Smooth muscle cell (in vitro differentiated cells): ENCODE data around the gene STEAP2. TPM values are rescaled to one million over a fixed set of nuclear protein-coding genes. Genes with fewer than 3 reads are reported as not detected.
A peak's percentile ranks its signal among the peaks of the same experiment; 100 is the strongest.

Experiments
- DNase-seq: peaks from one replicate; lab custom pipeline; 2025; ENCODE audit not compliant: unreplicated experiment; lab: John Stamatoyannopoulos, UW
- H2AFZ ChIP-seq: fragments of 200-600 bp; sonication (generic); 2 replicates; pipeline ENCODE4 v1.6.0; 2016; ENCODE audit warnings: antibody characterized with exemption, low read depth, mild to moderate bottlenecking
- H3F3A ChIP-seq: fragments of 200-600 bp; sonication (generic); 2 replicates; pipeline ENCODE4 v1.6.0; 2017; ENCODE audit warnings: antibody characterized with exemption, low read depth
- H3K27ac ChIP-seq: fragments of 200-600 bp; sonication (generic); 2 replicates; pipeline ENCODE4 v1.5.1; 2016; ENCODE audit warnings: low read depth, mild to moderate bottlenecking
- H3K27me3 ChIP-seq: fragments of 200-600 bp; sonication (generic); 2 replicates; pipeline ENCODE4 v1.6.1; 2016; ENCODE audit warnings: low read depth, mild to moderate bottlenecking
- H3K36me3 ChIP-seq: fragments of 200-600 bp; sonication (generic); 2 replicates; pipeline ENCODE4 v1.5.1; 2016; ENCODE audit warnings: low read depth
- H3K4me1 ChIP-seq: fragments of 200-600 bp; sonication (generic); 2 replicates; pipeline ENCODE4 v1.5.1; 2016; ENCODE audit warnings: low read depth
- H3K4me2 ChIP-seq: fragments of 200-600 bp; sonication (generic); 2 replicates; pipeline ENCODE4 v1.6.0; 2016; ENCODE audit warnings: mild to moderate bottlenecking
- H3K4me3 ChIP-seq: fragments of 200-600 bp; sonication (generic); 2 replicates; pipeline ENCODE4 v1.5.1; 2016; ENCODE audit warnings: mild to moderate bottlenecking
- H3K79me2 ChIP-seq: fragments of 200-600 bp; sonication (generic); 2 replicates; pipeline ENCODE4 v1.6.0; 2016; ENCODE audit warnings: low read depth, mild to moderate bottlenecking
- H3K9ac ChIP-seq: fragments of 200-600 bp; sonication (generic); 2 replicates; pipeline ENCODE4 v1.6.0; 2016; ENCODE audit warnings: low read depth
- H3K9me3 ChIP-seq: fragments of 200-600 bp; sonication (generic); replicated peaks from 2 replicates; pipeline ENCODE4 v1.5.1; 2016; ENCODE audit warnings: low read depth
- H4K20me1 ChIP-seq: fragments of 200-600 bp; sonication (generic); 2 replicates; pipeline ENCODE4 v1.6.0; 2016; ENCODE audit warnings: low read depth
- WGBS: methylation state at CpG from one replicate; pipeline ENCODE4 v1.1.7; 2016; ENCODE audit warnings: low lambda C conversion rate; 5-methylcytosine and 5-hydroxymethylcytosine counted together
- polyA plus RNA-seq: library from polyadenylated mRNA; unstranded; fragments of >200 nt; fragmentation: Nextera tagmentation; extraction: Ambion mirVana; gene quantifications from 2 replicates; pipeline ENCODE4 v1.2.1, GENCODE V29; 2016
- total RNA-seq: library from RNA; depleted of rRNA; stranded (reverse); fragments of >200 nt; gene quantifications from 2 replicates; pipeline ENCODE4 v1.2.3, GENCODE V29; 2014
- TF ChIP-seq, protein P1 (sequence below): fragments of 200-600 bp; sonication (generic); IDR thresholded peaks from 2 replicates; pipeline ENCODE4 v1.5.1; 2017; ENCODE audit warnings: borderline replicate concordance, mild to moderate bottlenecking, antibody characterized with exemption; ENCODE audit not compliant: insufficient read depth, poor library complexity, severe bottlenecking

Gene STEAP2
- total and polyA plus RNA-seq, 2 experiments from 2014 or later, result 1.0 TPM; not detected in 1

DNA sequence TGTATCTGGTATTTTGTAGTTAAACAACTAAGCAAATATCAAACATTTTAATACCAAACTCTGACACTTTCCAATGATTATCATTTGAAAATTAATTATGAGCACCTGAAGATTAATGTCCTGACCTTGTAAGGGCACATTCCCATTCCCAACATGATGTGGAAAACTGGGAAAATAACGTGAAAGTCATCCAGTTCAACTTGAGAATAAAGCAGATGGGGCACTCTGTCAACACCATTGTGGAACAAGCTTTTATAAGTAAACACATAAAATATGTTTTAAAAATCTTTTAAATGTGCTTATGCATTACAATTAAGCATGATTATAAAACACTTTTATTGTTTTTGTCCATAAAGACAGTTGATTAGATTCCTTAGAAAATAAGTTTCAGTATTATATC lies 14.1 kb downstream of the STEAP2 start:
- Histone ChIP-seq H3K4me3 (no peak overlapping the region), H2AFZ (no peak overlapping the region), H3K36me3 (no peaks in the 10 kb centered on the region), H3K27me3 (no peaks in the 10 kb centered on the region), H4K20me1 (no peaks in the 10 kb centered on the region), H3K9ac (no peak overlapping the region), H3F3A (no peaks in the 10 kb centered on the region), H3K4me2 (no peak overlapping the region), H3K79me2 (no peaks in the 10 kb centered on the region), H3K4me1 (no peaks in the 10 kb centered on the region), H3K9me3 (no peaks in the 10 kb centered on the region), H3K27ac (no peak overlapping the region)
- no peak for DNase-seq
- TF ChIP-seq, protein P1, sequence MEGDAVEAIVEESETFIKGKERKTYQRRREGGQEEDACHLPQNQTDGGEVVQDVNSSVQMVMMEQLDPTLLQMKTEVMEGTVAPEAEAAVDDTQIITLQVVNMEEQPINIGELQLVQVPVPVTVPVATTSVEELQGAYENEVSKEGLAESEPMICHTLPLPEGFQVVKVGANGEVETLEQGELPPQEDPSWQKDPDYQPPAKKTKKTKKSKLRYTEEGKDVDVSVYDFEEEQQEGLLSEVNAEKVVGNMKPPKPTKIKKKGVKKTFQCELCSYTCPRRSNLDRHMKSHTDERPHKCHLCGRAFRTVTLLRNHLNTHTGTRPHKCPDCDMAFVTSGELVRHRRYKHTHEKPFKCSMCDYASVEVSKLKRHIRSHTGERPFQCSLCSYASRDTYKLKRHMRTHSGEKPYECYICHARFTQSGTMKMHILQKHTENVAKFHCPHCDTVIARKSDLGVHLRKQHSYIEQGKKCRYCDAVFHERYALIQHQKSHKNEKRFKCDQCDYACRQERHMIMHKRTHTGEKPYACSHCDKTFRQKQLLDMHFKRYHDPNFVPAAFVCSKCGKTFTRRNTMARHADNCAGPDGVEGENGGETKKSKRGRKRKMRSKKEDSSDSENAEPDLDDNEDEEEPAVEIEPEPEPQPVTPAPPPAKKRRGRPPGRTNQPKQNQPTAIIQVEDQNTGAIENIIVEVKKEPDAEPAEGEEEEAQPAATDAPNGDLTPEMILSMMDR, result no peak
- 74% methylated on average over 1 of the region's 1 CpG for WGBS

DNA sequence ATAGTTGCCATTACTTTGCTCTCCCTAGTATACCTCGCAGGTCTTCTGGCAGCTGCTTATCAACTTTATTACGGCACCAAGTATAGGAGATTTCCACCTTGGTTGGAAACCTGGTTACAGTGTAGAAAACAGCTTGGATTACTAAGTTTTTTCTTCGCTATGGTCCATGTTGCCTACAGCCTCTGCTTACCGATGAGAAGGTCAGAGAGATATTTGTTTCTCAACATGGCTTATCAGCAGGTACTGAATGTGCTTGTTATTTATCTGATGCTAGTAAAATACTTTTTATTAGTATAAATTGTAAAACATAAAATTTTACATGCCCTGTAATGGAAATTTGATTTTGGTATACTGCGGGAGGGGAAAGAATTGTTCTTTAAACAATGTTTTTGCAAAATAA lies 15.7 kb downstream of the STEAP2 start:
- H4K20me1 ChIP-seq, result no peaks in the 10 kb centered on the region
- no peak overlapping the region for H3K27ac ChIP-seq
- H3K9ac ChIP-seq, result no peak overlapping the region
- no peaks in the 10 kb centered on the region for H3K27me3 ChIP-seq
- no peaks in the 10 kb centered on the region for H3F3A ChIP-seq
- DNase-seq, result no peak
- no peak overlapping the region for H2AFZ ChIP-seq
- TF ChIP-seq, protein P1, result no peak
- no peak overlapping the region for H3K4me2 ChIP-seq
- no peaks in the 10 kb centered on the region for H3K79me2 ChIP-seq
- no peaks in the 10 kb centered on the region for H3K36me3 ChIP-seq
- 95% methylated on average over 5 of the region's 5 CpGs for WGBS
- no peaks in the 10 kb centered on the region for H3K9me3 ChIP-seq
- H3K4me1 ChIP-seq, result no peaks in the 10 kb centered on the region
- H3K4me3 ChIP-seq, result no peak overlapping the region

DNA sequence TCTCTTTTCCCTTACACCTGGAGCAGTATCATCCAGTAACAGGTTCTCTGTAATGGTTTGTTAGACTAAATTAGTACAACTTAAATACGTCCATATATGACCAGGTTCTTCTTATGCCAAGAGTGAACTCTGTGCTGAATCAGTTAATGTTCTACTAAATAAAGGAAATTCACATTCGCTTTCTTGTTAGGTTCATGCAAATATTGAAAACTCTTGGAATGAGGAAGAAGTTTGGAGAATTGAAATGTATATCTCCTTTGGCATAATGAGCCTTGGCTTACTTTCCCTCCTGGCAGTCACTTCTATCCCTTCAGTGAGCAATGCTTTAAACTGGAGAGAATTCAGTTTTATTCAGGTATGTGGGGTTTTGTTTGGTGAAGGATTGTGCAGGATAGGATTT lies 18.1 kb downstream of the STEAP2 start:
- H3K9me3 ChIP-seq, result no peaks in the 10 kb centered on the region
- WGBS, result 87% methylated on average over 2 of the region's 2 CpGs
- DNase-seq, result no peak
- peak overlapping the region; percentile 2 for H3K4me3 ChIP-seq
- H3K4me1 ChIP-seq, result no peaks in the 10 kb centered on the region
- H2AFZ ChIP-seq, result no peak overlapping the region
- no peaks in the 10 kb centered on the region for H3K27me3 ChIP-seq
- no peak overlapping the region for H3K4me2 ChIP-seq
- H3K79me2 ChIP-seq, result no peaks in the 10 kb centered on the region
- H3K27ac ChIP-seq, result no peak overlapping the region
- TF ChIP-seq, protein P1, result no peak
- H3K9ac ChIP-seq, result no peak overlapping the region
- no peaks in the 10 kb centered on the region for H4K20me1 ChIP-seq
- no peaks in the 10 kb centered on the region for H3F3A ChIP-seq
- no peaks in the 10 kb centered on the region for H3K36me3 ChIP-seq

DNA sequence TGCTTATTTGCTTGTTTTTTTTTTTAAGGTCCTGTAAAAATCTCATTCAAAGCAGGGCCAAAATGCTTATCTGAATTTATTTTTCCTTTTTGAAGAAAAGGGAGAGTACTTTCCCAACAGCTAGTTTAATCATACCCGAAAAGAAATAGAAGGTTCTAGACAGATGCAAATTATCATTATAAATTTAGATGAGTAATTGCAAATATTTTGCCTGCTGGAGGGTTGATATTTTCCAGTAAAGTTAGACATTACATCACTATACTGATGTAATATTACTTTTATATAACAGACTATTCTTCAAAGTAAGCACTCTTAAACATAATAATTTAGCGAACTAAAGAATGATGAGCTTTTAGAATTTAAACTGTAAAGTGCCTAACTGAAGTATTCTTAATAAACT lies 19.3 kb downstream of the STEAP2 start:
- H3F3A ChIP-seq, result no peaks in the 10 kb centered on the region
- no peak overlapping the region for H3K4me3 ChIP-seq
- WGBS, result 93% methylated on average over 2 of the region's 2 CpGs
- DNase-seq, result no peak
- no peaks in the 10 kb centered on the region for H3K36me3 ChIP-seq
- H4K20me1 ChIP-seq, result no peaks in the 10 kb centered on the region
- no peaks in the 10 kb centered on the region for H3K27me3 ChIP-seq
- TF ChIP-seq, protein P1, result no peak
- no peak overlapping the region for H2AFZ ChIP-seq
- H3K4me2 ChIP-seq, result no peak overlapping the region
- no peaks in the 10 kb centered on the region for H3K4me1 ChIP-seq
- H3K79me2 ChIP-seq, result no peaks in the 10 kb centered on the region
- H3K27ac ChIP-seq, result no peak overlapping the region
- no peak overlapping the region for H3K9ac ChIP-seq
- H3K9me3 ChIP-seq, result no peaks in the 10 kb centered on the region
